Naive thymus-derived CD4-positive, alpha-beta T cell (primary cell): Measurements from ENCODE around the gene TPBGL. TPM values are rescaled to one million over a fixed set of nuclear protein-coding genes. Genes with fewer than 3 reads are reported as not detected.
A peak's percentile ranks its signal among the peaks of the same experiment; 100 is the strongest.

Experiments used
- ATAC-seq: fragments of 150-1000 bp; cut with Tn5 transposase; 2 replicates; pipeline ENCODE4 v1.10.0; 2021; ENCODE audit warnings: mild to moderate bottlenecking, moderate library complexity
- CTCF ChIA-PET: fragments of 350-600 bp; sonication (Branson Sonifier 250); formaldehyde crosslinking; loops from one replicate; lab custom pipeline; 2021; ENCODE audit warnings: antibody characterized with exemption; lab: Charles Lee
- POLR2A ChIA-PET: fragments of 350-600 bp; sonication (Branson Sonifier 250); formaldehyde crosslinking; loops from one replicate; lab custom pipeline; 2021; ENCODE audit warnings: antibody characterized with exemption, inconsistent platforms; lab: Charles Lee
- DNase-seq, 9 donors: peaks; one replicate each; pipeline versions ENCODE4 v3.0.0 to v3.0.0-alpha.2; 2020 to 2022; ENCODE audit warnings: mixed read lengths in 1 of 9
- H3K27ac ChIP-seq: one replicate; pipeline ENCODE4 v1.7.0; 2013; ENCODE audit warnings: mild to moderate bottlenecking, low read depth, low read length, moderate library complexity
- H3K27me3 ChIP-seq, 2 donors: one replicate each; pipeline ENCODE4 v1.7.0; 2013; ENCODE audit warnings: low read length in 2 of 2, mild to moderate bottlenecking in 2 of 2, moderate library complexity in 2 of 2; ENCODE audit not compliant: control insufficient read depth in 2 of 2, insufficient read depth in 2 of 2
- H3K36me3 ChIP-seq, 3 experiments: 1 replicate in 2 of 3; 2 replicates in 1 of 3; pipeline ENCODE4 v1.7.0; 2013; ENCODE audit warnings: low read length in 3 of 3, mild to moderate bottlenecking in 3 of 3, moderate library complexity in 1 of 3; ENCODE audit not compliant: insufficient read depth in 3 of 3, control insufficient read depth in 2 of 3
- H3K4me1 ChIP-seq, 2 donors: one replicate each; pipeline ENCODE4 v1.7.0; 2013; ENCODE audit warnings: low read length in 2 of 2, mild to moderate bottlenecking in 2 of 2, moderate library complexity in 1 of 2; ENCODE audit not compliant: control insufficient read depth in 2 of 2, insufficient read depth in 2 of 2
- H3K4me3 ChIP-seq: 2 replicates; pipeline ENCODE4 v1.7.0; 2013; ENCODE audit warnings: mild to moderate bottlenecking, low read length
- H3K9me3 ChIP-seq, 3 experiments: 1 replicate in 2 of 3; 2 replicates in 1 of 3; pipeline ENCODE4 v1.7.0; 2013; ENCODE audit warnings: low read length in 3 of 3; ENCODE audit not compliant: control insufficient read depth in 2 of 3
- H3K27ac Mint-ChIP-seq, 9 donors: one replicate each; pipeline ENCODE4 v1.8.0; 2020 to 2022; ENCODE audit warnings: mixed read lengths in 9 of 9, mild to moderate bottlenecking in 8 of 9, moderate library complexity in 5 of 9, inconsistent platforms in 2 of 9
- H3K27me3 Mint-ChIP-seq, 5 donors: one replicate each; pipeline ENCODE4 v1.8.0; 2021 to 2022; ENCODE audit warnings: mixed read lengths in 5 of 5, mild to moderate bottlenecking in 1 of 5
- H3K36me3 Mint-ChIP-seq, 5 donors: one replicate each; pipeline ENCODE4 v1.8.0; 2020 to 2022; ENCODE audit warnings: mixed read lengths in 5 of 5, mild to moderate bottlenecking in 3 of 5, inconsistent platforms in 1 of 5
- H3K4me1 Mint-ChIP-seq, 7 donors: one replicate each; pipeline ENCODE4 v1.8.0; 2020 to 2022; ENCODE audit warnings: mixed read lengths in 7 of 7, mild to moderate bottlenecking in 3 of 7, inconsistent platforms in 1 of 7
- H3K4me3 Mint-ChIP-seq, 10 donors: one replicate each; pipeline ENCODE4 v1.8.0; 2020 to 2022; ENCODE audit warnings: mild to moderate bottlenecking in 10 of 10, mixed read lengths in 10 of 10, moderate library complexity in 6 of 10, inconsistent platforms in 2 of 10
- H3K9me3 Mint-ChIP-seq, 11 donors: one replicate each; pipeline ENCODE4 v1.8.0; 2020 to 2022; ENCODE audit warnings: mixed read lengths in 11 of 11, mild to moderate bottlenecking in 4 of 11, inconsistent platforms in 1 of 11, moderate library complexity in 1 of 11
- intact Hi-C, 2 donors: fragments of 100-400 bp; cut with micrococcal nuclease; formaldehyde crosslinking; loops; one replicate each; pipeline ENCODE4 v1.15.1; 2023
- polyA plus RNA-seq, 2 donors: library from polyadenylated mRNA; unstranded; fragments of 300-500 nt; fragmentation: Illumina TruSeq; gene quantifications; one replicate each; pipeline ENCODE4 v1.2.3, GENCODE V29; 2021
- total RNA-seq, 6 experiments: library from RNA in 5 of 6; stranded (reverse) in 5 of 6; gene quantifications; 1 replicate in 5 of 6; 2 replicates in 1 of 6; pipeline ENCODE4 v1.2.3 and lab custom pipeline; 2021 to 2026

Gene TPBGL
- total and polyA plus RNA-seq, 7 experiments from 2014 or later, result 0.15 to 0.58 (median 0.31) TPM; not detected in 1

DNA sequence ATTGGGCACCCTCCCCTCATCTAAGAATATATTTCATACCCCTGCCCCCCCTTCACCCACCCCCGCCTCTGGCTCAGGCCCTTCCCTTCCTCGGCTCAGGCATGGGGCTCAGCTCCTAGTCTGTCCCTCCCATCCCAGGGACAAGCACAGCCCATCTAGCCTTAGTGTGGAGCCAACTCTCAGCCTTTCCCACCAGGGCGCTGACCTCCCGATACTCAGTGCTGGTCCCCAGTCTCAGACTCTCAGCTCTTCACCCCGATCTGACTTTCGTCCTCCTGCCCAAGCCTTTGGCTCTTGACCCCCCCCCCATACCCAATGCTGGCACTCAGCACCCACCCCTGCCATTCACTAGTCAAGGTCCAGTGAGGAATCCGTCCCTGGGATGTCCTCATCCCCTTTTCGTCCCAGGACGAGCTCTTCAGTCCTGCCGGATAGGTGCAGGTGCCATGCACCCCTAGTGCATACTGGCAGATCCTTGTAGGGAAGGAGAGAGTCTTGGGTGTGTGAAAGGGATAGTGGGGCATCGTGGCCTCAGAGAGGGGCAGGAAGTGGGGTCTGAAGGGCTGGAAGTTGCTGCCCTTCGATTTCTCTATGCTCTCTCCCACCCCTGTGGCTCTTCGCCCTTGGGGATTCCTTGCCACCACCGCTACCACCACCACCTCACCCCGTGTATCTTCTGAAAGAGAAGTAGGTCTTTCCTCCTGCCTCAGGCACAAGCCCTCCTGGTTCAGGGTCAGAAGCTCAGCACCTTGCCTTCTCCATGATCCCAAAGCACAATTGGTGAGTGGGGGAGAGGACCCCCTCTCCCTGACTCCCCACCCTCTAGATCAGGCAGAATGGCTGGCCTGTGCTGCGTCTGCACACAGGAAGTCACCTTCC, 2.4 kb downstream of the TPBGL start:
- ATAC-seq (no peak), DNase-seq (no peak)
- Histone ChIP-seq H3K27me3 (peaks cover 3 to 5% of the 10 kb centered on the region in 2 donors), H3K4me1 (peaks cover 5 to 15% of the 10 kb centered on the region in 2 donors), H3K27ac (no peak overlapping the region), H3K36me3 (no peaks in the 10 kb centered on the region), H3K4me3 (no peak overlapping the region), H3K9me3 (no peaks in the 10 kb centered on the region)
- H3K36me3 Mint-ChIP-seq, result no peaks in the 10 kb centered on the region
- H3K9me3 Mint-ChIP-seq, result no peaks in the 10 kb centered on the region
- peaks cover 0 to 14% (median 10%) of the 10 kb centered on the region in 7 donors for H3K4me1 Mint-ChIP-seq
- ChIA-PET POLR2A (interaction anchor here (1.2 to 2.6 kb wide), 4 partner anchors 30 to 102 kb away, joined by 3 to 14 read pairs (median 10); no protein-coding TSS in a partner anchor), CTCF (interaction anchor here (0.6 to 8.0 kb wide), 13 partner anchors 9 to 469 kb away, joined by 3 to 135 read pairs (median 8); no protein-coding TSS in a partner anchor)
- peaks cover 13 to 58% (median 22%) of the 10 kb centered on the region in 5 donors for H3K27me3 Mint-ChIP-seq
- intact Hi-C loops, result loop anchor here (5.0 to 10.0 kb wide), 4 partner anchors 296 to 848 kb away; partner anchors contain the start of genes PGM2L1 (in 1 of the 2), POLD3 (in 1 of the 2), RNF169 (in 1 of the 2) and SPCS2 (in 1 of the 2)
- peak overlapping the region in 6 of 9 donors; percentile 15 to 80 (median 52) for H3K27ac Mint-ChIP-seq
- H3K4me3 Mint-ChIP-seq, result peak overlapping the region; percentile 59 to 86 (median 77)

DNA sequence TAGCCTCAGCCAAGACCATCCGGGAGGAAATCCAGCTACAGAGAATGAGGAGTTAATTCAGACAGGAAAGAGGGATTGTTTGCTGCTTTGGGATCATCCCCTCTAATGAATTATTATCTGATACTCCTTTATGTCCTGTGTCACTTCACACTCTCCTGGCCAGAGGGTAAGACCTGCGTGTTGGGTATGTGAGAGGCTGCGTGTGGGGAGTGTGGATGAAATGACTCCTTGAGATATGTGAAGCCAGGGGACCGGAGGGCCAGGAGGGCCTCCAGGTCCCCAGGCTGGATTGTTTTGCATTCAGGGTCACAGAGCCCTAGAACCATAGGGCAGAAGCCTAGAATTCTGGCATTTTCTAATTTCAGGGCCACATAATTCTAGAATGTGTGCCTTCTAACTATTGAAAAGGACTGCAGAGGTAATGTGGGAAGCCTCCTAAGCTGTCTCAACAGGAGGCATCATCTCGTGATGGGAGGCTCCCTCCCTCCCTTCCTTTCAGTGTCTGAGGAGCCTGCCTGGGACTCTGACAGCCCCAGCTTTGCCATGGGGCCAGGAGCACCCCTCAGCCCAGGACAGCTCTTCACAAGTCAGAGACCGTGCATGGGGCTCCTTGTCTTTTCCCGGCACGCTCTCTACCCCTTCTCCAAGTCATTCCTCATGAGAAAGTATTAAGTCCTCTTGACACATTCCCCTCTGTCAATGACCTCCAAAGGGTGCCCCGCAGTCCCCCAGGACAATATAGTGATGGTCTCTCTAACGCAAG, 3.7 kb downstream of the TPBGL start:
- no peak overlapping the region for H3K27ac Mint-ChIP-seq
- ChIA-PET POLR2A (interaction anchor here (1.2 to 1.3 kb wide), 2 partner anchors 13 to 31 kb away, joined by 4 read pairs; no protein-coding TSS in a partner anchor), CTCF (interaction anchor here (1.0 to 8.0 kb wide), 9 partner anchors 11 to 318 kb away, joined by 3 to 135 read pairs (median 4); no protein-coding TSS in a partner anchor)
- peaks cover 5 to 18% (median 12%) of the 10 kb centered on the region in 7 donors for H3K4me1 Mint-ChIP-seq
- H3K4me3 ChIP-seq, result no peak overlapping the region
- DNase-seq, result no peak
- no peaks in the 10 kb centered on the region for H3K36me3 ChIP-seq
- intact Hi-C loops, result loop anchor here (5.0 to 10.0 kb wide), 4 partner anchors 297 to 849 kb away; partner anchors contain the start of genes PGM2L1 (in 1 of the 2), POLD3 (in 1 of the 2), RNF169 (in 1 of the 2) and SPCS2 (in 1 of the 2)
- no peaks in the 10 kb centered on the region for H3K9me3 ChIP-seq
- H3K4me1 ChIP-seq, result peaks cover 5 to 15% of the 10 kb centered on the region in 2 donors
- no peaks in the 10 kb centered on the region for H3K9me3 Mint-ChIP-seq
- H3K36me3 Mint-ChIP-seq, result no peaks in the 10 kb centered on the region
- H3K27me3 Mint-ChIP-seq, result peaks cover 13 to 54% (median 22%) of the 10 kb centered on the region in 5 donors
- H3K27ac ChIP-seq, result no peak overlapping the region
- no peak for ATAC-seq
- H3K4me3 Mint-ChIP-seq, result peak overlapping the region in 2 of 10 donors; percentile 25 to 73
- peaks cover 3 to 5% of the 10 kb centered on the region in 2 donors for H3K27me3 ChIP-seq

DNA sequence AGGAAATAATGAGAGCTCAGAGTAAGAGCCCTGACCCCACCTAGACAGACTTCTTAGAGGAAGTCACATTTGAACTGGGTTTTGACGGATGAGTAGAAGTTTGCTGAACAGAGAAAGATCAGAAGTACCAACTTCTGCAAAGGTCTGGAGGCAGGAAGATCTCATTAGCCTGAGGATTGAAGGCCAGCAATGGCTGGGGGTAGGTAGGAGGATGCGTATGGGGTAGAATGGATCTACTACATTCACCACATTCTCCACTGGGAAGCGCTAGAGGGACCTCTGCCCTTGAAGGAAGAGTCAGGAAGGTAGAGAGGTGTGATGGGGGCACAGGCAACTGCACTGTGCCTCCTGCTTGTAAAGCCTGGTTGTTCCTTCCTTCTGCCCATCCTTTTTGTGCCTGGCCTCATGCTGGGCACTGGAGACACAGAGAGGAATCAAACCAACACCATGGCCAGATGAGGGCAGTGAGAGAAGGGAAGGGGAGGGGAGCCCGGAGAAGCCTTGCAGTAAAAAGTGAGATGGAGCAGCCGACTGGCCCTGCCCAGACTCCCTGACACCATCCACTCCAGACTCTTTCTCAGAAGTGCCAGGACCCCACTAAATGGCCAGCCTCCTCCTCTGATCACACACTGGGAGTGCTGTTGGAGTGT, 4.9 kb downstream of the TPBGL start:
- no peak overlapping the region for H3K4me3 Mint-ChIP-seq
- intact Hi-C loops, result loop anchor here (10.0 kb wide), 3 partner anchors 501 to 851 kb away; partner anchors contain the start of genes PGM2L1 (in 1 of the 2), POLD3 (in 1 of the 2) and RNF169 (in 1 of the 2)

DNA sequence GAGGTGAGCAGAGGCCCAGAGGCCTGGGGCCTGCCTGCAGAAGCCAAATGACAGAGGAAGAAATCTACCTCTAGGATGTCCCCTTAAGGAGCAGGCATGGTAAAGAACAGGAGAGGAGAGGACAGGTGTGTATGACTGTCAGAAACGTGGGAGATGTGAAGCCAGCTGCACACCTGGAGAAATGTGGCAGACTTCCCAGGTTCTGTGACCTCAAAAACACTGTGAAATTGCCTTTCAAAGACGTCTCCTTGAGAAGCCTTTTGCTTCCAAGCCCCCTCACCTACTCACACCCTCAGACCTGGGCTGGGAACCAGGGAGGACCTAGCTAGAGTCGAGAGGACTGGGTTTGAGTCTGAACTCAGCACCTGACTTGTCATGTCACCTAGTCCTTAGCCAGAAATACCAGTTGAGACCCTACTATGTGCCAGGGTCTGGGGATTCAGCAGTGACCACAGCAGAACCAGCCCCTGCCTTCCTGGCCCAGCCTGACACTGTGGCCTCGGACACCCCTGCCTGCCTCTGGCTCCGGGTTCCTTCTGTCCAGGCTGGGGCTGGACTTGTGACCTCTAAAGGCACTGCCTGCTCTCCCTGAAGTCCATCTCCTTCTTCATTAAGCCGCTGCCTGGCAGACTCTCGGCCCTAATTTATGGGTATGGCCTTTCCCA, 5.6 kb downstream of the TPBGL start:
- peaks cover 6 to 50% (median 20%) of the 10 kb centered on the region in 5 donors for H3K27me3 Mint-ChIP-seq
- Histone ChIP-seq H3K27me3 (peaks cover 0 to 3% of the 10 kb centered on the region in 2 donors), H3K27ac (no peak overlapping the region), H3K4me1 (peaks cover 0 to 3% of the 10 kb centered on the region in 2 donors), H3K36me3 (no peaks in the 10 kb centered on the region), H3K4me3 (no peak overlapping the region), H3K9me3 (no peaks in the 10 kb centered on the region)
- H3K4me3 Mint-ChIP-seq, result no peak overlapping the region
- H3K27ac Mint-ChIP-seq, result peak overlapping the region in 1 of 9 donors; percentile 51
- no peaks in the 10 kb centered on the region for H3K36me3 Mint-ChIP-seq
- ATAC-seq (no peak), DNase-seq (no peak)
- ChIA-PET POLR2A (interaction anchor here (1.1 kb wide), 1 partner anchor 29 kb away, joined by 3 read pairs; no protein-coding TSS in a partner anchor), CTCF (interaction anchor here (1.0 to 7.6 kb wide), 5 partner anchors 11 to 317 kb away, joined by 4 to 162 read pairs (median 20); no protein-coding TSS in a partner anchor)
- intact Hi-C loops, result loop anchor here (10.0 kb wide), 3 partner anchors 501 to 851 kb away; partner anchors contain the start of genes PGM2L1 (in 1 of the 2), POLD3 (in 1 of the 2) and RNF169 (in 1 of the 2)
- H3K9me3 Mint-ChIP-seq, result no peaks in the 10 kb centered on the region
- peaks cover 5 to 15% (median 8%) of the 10 kb centered on the region in 7 donors for H3K4me1 Mint-ChIP-seq

More for the DNA sequence above, 4.9 kb downstream of the TPBGL start:
- Mint-ChIP-seq H3K4me1 (peaks cover 5 to 15% (median 8%) of the 10 kb centered on the region in 7 donors), H3K27me3 (peaks cover 6 to 50% (median 19%) of the 10 kb centered on the region in 5 donors), H3K9me3 (no peaks in the 10 kb centered on the region), H3K36me3 (no peaks in the 10 kb centered on the region), H3K27ac (no peak overlapping the region)
- Histone ChIP-seq H3K36me3 (no peaks in the 10 kb centered on the region), H3K27ac (no peak overlapping the region), H3K4me3 (no peak overlapping the region), H3K9me3 (no peaks in the 10 kb centered on the region), H3K27me3 (peaks cover 0 to 3% of the 10 kb centered on the region in 2 donors), H3K4me1 (peaks cover under 1 to 7% of the 10 kb centered on the region in 2 donors)
- POLR2A ChIA-PET, result no interaction called here
- CTCF ChIA-PET, result interaction anchor here (0.6 to 8.0 kb wide), 12 partner anchors 10 to 319 kb away, joined by 3 to 162 read pairs (median 4); no protein-coding TSS in a partner anchor
- no peak for DNase-seq
- ATAC-seq, result no peak

DNA sequence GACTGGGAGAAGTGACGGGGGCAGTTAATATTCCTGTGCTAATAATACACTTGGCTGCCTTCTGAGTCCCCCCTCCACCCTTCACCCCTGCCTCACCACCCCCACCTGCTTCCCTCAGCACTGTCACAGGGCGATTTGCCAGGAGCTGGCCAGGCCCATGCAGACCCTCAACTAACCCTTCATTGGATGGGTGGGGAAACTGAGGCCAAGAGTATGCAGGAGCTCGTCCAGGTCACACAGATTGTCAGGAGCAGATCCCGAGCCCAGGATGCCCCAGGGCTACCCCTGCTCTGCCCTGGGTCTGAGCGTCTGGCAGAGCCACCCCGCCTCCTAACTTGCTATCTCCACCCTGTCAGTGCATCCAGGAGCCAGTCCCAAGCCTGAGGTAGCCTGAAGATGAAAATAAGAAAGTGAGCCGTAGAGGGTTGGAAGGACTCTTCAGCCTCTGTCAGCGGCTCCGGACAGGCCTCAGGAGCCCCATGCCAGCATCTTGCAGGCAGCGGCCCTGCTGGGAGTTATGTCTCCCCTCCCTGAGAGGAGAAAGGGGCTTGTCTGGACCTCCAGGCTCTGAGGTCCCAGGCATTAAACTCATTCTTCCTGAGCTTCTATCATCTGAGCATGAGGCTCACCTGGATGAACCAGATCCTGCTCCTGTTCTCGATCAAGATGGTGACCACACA, 6.2 kb downstream of the TPBGL start:
- ChIA-PET POLR2A (interaction anchor here (1.1 to 1.7 kb wide), 2 partner anchors 28 to 143 kb away, joined by 3 read pairs; no protein-coding TSS in a partner anchor), CTCF (interaction anchor here (1.0 to 7.6 kb wide), 8 partner anchors 11 to 318 kb away, joined by 3 to 162 read pairs (median 13); no protein-coding TSS in a partner anchor)
- Histone ChIP-seq H3K4me1 (peaks cover 0 to 3% of the 10 kb centered on the region in 2 donors), H3K4me3 (no peak overlapping the region), H3K9me3 (no peaks in the 10 kb centered on the region), H3K27ac (no peak overlapping the region), H3K27me3 (peaks cover 0 to 3% of the 10 kb centered on the region in 2 donors), H3K36me3 (no peaks in the 10 kb centered on the region)
- Mint-ChIP-seq H3K4me3 (no peak overlapping the region), H3K36me3 (no peaks in the 10 kb centered on the region), H3K27ac (no peak overlapping the region), H3K4me1 (peaks cover 5 to 15% (median 8%) of the 10 kb centered on the region in 7 donors), H3K27me3 (peaks cover 9 to 50% (median 25%) of the 10 kb centered on the region in 5 donors), H3K9me3 (no peaks in the 10 kb centered on the region)
- ATAC-seq, result no peak
- intact Hi-C loops, result loop anchor here (10.0 kb wide), 3 partner anchors 502 to 852 kb away; partner anchors contain the start of genes PGM2L1 (in 1 of the 2), POLD3 (in 1 of the 2) and RNF169 (in 1 of the 2)
- no peak for DNase-seq
